SK-N-SH (cell line): Measurements from ENCODE around the gene FADS3. TPM values are rescaled to one million over a fixed set of nuclear protein-coding genes. Genes with fewer than 3 reads are reported as not detected.

Source experiments
- CHD2 ChIP-seq: fragments of 150-350 bp; IDR thresholded peaks from 2 replicates; pipeline ENCODE4 v1.6.1; 2018; ENCODE audit warnings: low read length; ENCODE audit not compliant: partially characterized antibody
- ELF1 ChIP-seq: IDR thresholded peaks from 2 replicates; pipeline ENCODE4 v1.4.0; 2012
- EP300 ChIP-seq, 2 experiments: IDR thresholded peaks; 2 replicates each; pipeline versions ENCODE4 v1.4.0 to v1.6.1; 2012; ENCODE audit warnings: borderline replicate concordance in 1 of 2, low read depth in 1 of 2, low read length in 1 of 2
- EZH2phosphoT487 ChIP-seq: fragments of 200-600 bp; sonication (generic); IDR thresholded peaks from 2 replicates; pipeline ENCODE4 v1.6.1; 2017; ENCODE audit warnings: low read depth, mixed run types, mild to moderate bottlenecking, antibody characterized with exemption, moderate library complexity, borderline replicate concordance
- FOSL2 ChIP-seq: IDR thresholded peaks from 2 replicates; pipeline ENCODE4 v1.4.0; 2012; ENCODE audit warnings: low read depth, mild to moderate bottlenecking, moderate library complexity, borderline replicate concordance
- FOXJ3 ChIP-seq: sonication (generic); formaldehyde crosslinking; IDR thresholded peaks from 2 replicates; pipeline ENCODE4 v1.5.1; 2020; ENCODE audit warnings: mild to moderate bottlenecking, missing genetic modification reagents
- FOXM1 ChIP-seq: IDR thresholded peaks from 2 replicates; pipeline ENCODE4 v1.4.0; 2012; ENCODE audit warnings: low read depth, mild to moderate bottlenecking
- GATA2 ChIP-seq: sonication (generic); formaldehyde crosslinking; IDR thresholded peaks from 2 replicates; pipeline ENCODE4 v1.5.0; 2020; ENCODE audit warnings: mild to moderate bottlenecking, missing genetic modification reagents
- MEF2A ChIP-seq: IDR thresholded peaks from 2 replicates; pipeline ENCODE4 v1.4.0; 2012; ENCODE audit warnings: low read depth, borderline replicate concordance
- MXI1 ChIP-seq: IDR thresholded peaks from 2 replicates; pipeline ENCODE4 v1.6.1; 2012; ENCODE audit warnings: mild to moderate bottlenecking, low read depth, low read length, improper control_type of control experiment
- NFIC ChIP-seq: IDR thresholded peaks from 2 replicates; pipeline ENCODE4 v1.4.0; 2012; ENCODE audit warnings: borderline replicate concordance
- NRF1 ChIP-seq: IDR thresholded peaks from 2 replicates; pipeline ENCODE4 v1.6.1; 2012; ENCODE audit warnings: low read depth, mild to moderate bottlenecking, low read length
- POLR2AphosphoS5 ChIP-seq: IDR thresholded peaks from 2 replicates; pipeline ENCODE4 v1.6.1; 2012; ENCODE audit warnings: low read depth, low read length
- RFX5 ChIP-seq: IDR thresholded peaks from 2 replicates; pipeline ENCODE4 v1.6.1; 2012; ENCODE audit warnings: mild to moderate bottlenecking, improper control_type of control experiment, low read length
- RXRA ChIP-seq: IDR thresholded peaks from 2 replicates; pipeline ENCODE4 v1.4.0; 2012; ENCODE audit warnings: low read depth, mild to moderate bottlenecking, borderline replicate concordance
- SMC3 ChIP-seq: IDR thresholded peaks from 2 replicates; pipeline ENCODE4 v1.6.1; 2012; ENCODE audit warnings: low read depth, low read length, improper control_type of control experiment
- TCF12 ChIP-seq: IDR thresholded peaks from 2 replicates; pipeline ENCODE4 v1.4.0; 2012
- TEAD4 ChIP-seq: IDR thresholded peaks from 2 replicates; pipeline ENCODE4 v1.4.0; 2012; ENCODE audit warnings: mild to moderate bottlenecking, borderline replicate concordance; ENCODE audit not compliant: insufficient read depth
- YY1 ChIP-seq: IDR thresholded peaks from 2 replicates; pipeline ENCODE4 v1.4.0; 2012; ENCODE audit warnings: low read depth, mild to moderate bottlenecking
- polyA plus RNA-seq, 3 experiments: library from polyadenylated mRNA; depleted of rRNA; stranded (reverse); fragments of >200 nt; gene quantifications; 2 replicates each; pipeline ENCODE4 v1.2.3, GENCODE V29; 2012
- TF ChIP-seq, protein P1 (sequence below): fragments of 150-350 bp; IDR thresholded peaks from 2 replicates; pipeline ENCODE4 v1.6.1; 2016; ENCODE audit warnings: mild to moderate bottlenecking, low read depth, low read length
- TF ChIP-seq, protein P2 (sequence below): IDR thresholded peaks from 2 replicates; pipeline ENCODE4 v1.4.0; 2012; ENCODE audit warnings: low read depth
- TF ChIP-seq, protein P3 (sequence below): IDR thresholded peaks from 2 replicates; pipeline ENCODE4 v1.4.0; 2012; ENCODE audit warnings: low read depth, borderline replicate concordance
- TF ChIP-seq, protein P4 (sequence below): IDR thresholded peaks from 2 replicates; pipeline ENCODE4 v1.4.0; 2012; ENCODE audit warnings: low read depth, borderline replicate concordance
- TF ChIP-seq, protein P5 (sequence below): fragments of 150-350 bp; IDR thresholded peaks from 2 replicates; pipeline ENCODE4 v1.6.1; 2017; ENCODE audit warnings: antibody characterized with exemption, low read length, low read depth, borderline replicate concordance

Gene FADS3
- polyA plus RNA-seq, 1 of the 3 experiments (the other 2 are of a cell fraction), result 93.3 TPM

DNA sequence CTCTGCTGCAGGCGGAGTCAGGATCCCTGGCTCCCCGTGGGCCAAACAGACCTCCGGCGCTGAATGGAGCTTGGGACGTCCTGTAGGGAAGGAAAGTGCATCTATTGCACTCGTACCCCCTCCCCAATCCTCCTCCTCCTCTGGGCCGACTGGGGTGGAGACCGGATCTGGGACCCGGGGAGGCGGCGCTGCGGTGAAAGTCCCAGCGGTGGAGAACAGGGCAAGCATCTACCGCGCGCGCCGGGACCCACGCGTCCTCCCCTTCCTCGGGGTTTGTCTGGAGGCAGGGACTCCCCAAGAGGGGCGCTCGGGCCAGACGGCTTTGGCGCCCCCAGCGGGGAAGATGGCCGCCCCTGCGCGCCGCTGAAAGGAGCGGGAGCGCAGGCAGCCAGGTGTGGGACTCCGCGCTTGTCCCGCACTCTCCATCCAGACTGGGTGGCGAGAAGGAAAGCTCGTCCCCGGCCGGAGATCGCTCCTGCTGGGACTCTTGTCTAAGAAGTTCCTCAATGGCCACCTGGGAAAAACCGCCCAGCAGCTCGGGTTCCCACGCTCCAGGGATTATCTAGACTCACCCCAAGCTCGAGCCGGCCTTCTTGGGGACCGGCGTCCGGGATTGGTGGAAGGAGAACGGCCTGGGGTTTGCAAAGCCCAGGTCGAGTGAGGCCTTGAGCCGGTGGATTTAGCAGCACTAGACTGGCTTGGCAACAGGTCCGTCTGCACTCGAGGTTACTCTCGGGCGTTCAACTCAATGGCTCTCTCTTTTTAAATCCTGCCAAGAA lies 62.5 kb downstream of the FADS3 start (continued):
- TF ChIP-seq, protein P1, sequence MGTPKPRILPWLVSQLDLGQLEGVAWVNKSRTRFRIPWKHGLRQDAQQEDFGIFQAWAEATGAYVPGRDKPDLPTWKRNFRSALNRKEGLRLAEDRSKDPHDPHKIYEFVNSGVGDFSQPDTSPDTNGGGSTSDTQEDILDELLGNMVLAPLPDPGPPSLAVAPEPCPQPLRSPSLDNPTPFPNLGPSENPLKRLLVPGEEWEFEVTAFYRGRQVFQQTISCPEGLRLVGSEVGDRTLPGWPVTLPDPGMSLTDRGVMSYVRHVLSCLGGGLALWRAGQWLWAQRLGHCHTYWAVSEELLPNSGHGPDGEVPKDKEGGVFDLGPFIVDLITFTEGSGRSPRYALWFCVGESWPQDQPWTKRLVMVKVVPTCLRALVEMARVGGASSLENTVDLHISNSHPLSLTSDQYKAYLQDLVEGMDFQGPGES, result no peak
- TF ChIP-seq, protein P2, sequence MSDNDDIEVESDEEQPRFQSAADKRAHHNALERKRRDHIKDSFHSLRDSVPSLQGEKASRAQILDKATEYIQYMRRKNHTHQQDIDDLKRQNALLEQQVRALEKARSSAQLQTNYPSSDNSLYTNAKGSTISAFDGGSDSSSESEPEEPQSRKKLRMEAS, result no peak
- TF ChIP-seq GATA2 (CRISPR knock-in tag) (no peak), CHD2 (no peak), EZH2phosphoT487 (no peak), FOXM1 (no peak), TEAD4 (no peak), SMC3 (no peak), MEF2A (no peak), FOSL2 (no peak), EP300 (IDR thresholded peaks at IDR 0.05; ENCODE audit: borderline replicate concordance in 1 of 2, low read depth in 1 of 2, low read length in 1 of 2) (no peak), ELF1 (no peak), NRF1 (0 out of 2 replicates have a peak, but pooled peaks have one; percentile 4), POLR2AphosphoS5 (no peak), RXRA (0 out of 2 replicates have a peak, but pooled peaks have one; percentile 13), FOXJ3 (0 out of 2 replicates have a peak, but pooled peaks have one; percentile 5), TCF12 (no peak), NFIC (no peak), RFX5 (no peak), YY1 (peak; percentile 83), MXI1 (no peak)
- TF ChIP-seq, protein P3, sequence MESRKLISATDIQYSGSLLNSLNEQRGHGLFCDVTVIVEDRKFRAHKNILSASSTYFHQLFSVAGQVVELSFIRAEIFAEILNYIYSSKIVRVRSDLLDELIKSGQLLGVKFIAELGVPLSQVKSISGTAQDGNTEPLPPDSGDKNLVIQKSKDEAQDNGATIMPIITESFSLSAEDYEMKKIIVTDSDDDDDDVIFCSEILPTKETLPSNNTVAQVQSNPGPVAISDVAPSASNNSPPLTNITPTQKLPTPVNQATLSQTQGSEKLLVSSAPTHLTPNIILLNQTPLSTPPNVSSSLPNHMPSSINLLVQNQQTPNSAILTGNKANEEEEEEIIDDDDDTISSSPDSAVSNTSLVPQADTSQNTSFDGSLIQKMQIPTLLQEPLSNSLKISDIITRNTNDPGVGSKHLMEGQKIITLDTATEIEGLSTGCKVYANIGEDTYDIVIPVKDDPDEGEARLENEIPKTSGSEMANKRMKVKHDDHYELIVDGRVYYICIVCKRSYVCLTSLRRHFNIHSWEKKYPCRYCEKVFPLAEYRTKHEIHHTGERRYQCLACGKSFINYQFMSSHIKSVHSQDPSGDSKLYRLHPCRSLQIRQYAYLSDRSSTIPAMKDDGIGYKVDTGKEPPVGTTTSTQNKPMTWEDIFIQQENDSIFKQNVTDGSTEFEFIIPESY, result no peak
- TF ChIP-seq, protein P4, sequence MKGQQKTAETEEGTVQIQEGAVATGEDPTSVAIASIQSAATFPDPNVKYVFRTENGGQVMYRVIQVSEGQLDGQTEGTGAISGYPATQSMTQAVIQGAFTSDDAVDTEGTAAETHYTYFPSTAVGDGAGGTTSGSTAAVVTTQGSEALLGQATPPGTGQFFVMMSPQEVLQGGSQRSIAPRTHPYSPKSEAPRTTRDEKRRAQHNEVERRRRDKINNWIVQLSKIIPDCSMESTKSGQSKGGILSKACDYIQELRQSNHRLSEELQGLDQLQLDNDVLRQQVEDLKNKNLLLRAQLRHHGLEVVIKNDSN, result no peak
- TF ChIP-seq, protein P5, sequence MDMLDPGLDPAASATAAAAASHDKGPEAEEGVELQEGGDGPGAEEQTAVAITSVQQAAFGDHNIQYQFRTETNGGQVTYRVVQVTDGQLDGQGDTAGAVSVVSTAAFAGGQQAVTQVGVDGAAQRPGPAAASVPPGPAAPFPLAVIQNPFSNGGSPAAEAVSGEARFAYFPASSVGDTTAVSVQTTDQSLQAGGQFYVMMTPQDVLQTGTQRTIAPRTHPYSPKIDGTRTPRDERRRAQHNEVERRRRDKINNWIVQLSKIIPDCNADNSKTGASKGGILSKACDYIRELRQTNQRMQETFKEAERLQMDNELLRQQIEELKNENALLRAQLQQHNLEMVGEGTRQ, result no peak
